GM12873 (cell line): ENCODE data around the gene BCL11B.

ENCODE experiments used
- TF ChIP-seq, protein P1 (sequence below): IDR thresholded peaks from 2 replicates; pipeline ENCODE4 v1.5.1; 2012; ENCODE audit warnings: low read depth, mild to moderate bottlenecking, moderate library complexity, low read length, control low read depth; ENCODE audit not compliant: insufficient read depth; ENCODE audit errors: missing control alignments

Gene BCL11B

DNA sequence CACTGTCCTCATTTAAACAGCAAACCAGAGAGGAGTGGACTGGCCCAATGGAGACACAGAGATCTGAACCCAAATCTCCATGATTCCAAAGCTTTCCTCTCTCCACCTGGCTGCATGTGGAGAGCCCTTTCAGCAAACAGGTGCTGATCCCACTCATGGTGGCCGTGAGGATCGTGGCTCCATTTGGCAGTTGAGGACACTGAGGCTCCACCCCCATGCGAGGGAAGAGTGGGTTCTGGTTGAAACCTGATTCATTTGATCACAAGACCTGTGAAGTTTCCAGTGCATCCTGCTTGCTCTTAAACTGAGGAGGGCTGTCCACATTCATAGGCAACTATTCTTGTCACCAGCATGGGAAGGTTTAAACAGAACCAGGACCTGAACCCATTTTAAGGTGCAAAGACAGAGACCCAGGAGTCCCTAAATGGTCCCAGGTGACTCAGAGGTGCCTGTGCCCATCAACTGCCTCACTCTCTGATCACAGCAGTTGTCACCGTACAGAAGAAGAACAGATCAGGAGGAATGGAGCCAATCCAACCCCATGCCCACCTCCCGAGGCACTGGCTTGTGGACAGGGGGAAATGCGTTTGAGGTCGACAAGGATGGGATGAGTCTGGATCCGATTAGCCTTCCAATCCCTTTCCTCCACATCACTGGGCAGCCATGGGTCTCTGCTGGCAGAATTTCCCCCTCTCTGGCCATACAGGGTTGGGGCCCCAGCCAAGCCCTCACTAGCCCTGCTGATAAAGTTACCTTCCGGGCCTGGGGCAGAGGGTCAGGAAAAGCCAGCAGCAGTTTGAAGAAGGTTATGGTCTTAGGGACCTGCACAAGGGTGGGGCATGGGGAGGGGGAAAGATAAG, 45.5 kb upstream of the BCL11B start:
- TF ChIP-seq, protein P1, sequence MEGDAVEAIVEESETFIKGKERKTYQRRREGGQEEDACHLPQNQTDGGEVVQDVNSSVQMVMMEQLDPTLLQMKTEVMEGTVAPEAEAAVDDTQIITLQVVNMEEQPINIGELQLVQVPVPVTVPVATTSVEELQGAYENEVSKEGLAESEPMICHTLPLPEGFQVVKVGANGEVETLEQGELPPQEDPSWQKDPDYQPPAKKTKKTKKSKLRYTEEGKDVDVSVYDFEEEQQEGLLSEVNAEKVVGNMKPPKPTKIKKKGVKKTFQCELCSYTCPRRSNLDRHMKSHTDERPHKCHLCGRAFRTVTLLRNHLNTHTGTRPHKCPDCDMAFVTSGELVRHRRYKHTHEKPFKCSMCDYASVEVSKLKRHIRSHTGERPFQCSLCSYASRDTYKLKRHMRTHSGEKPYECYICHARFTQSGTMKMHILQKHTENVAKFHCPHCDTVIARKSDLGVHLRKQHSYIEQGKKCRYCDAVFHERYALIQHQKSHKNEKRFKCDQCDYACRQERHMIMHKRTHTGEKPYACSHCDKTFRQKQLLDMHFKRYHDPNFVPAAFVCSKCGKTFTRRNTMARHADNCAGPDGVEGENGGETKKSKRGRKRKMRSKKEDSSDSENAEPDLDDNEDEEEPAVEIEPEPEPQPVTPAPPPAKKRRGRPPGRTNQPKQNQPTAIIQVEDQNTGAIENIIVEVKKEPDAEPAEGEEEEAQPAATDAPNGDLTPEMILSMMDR: no peak

DNA sequence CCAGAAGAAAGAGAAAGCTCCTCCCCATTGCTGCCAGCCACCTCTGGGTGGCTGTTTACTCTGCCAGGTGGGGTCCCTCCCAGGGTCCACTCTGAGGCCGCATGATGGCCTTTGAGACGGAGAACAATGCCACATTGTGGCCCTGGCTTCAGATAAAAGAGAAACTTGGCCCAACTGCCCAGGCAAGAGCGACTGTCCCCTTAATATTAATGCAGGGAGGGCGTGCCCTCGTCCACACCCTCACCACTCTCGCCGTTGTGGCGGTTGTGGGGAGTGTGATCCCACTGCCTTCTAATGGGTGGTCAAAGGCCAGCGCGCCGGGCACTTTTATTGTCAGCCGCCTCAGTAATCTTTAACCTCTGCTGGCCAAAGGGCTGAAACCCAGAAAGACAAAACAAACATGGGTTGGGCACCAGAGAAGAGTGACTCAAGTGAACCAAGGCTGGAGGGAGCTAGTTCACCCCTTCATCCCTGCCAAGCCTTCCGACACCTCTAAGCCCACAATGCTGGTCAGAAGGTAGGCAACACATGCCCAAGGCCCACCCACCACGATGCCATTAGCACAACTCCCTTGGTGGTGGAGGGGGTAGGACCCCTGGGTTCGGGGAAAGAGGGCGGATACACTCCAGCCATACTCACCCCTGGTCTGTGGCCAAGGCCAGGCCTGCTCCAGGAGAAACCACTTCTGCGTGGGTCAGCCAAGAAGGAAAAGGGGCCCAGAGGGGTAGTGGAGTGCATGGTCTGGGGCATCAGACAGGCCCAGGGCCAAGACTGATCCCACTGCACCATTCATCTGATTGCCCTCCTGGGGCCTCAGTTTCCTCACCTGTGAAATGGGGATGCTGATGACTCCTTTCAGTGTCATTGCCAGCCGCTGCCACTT, 44.5 kb upstream of the BCL11B start:
- TF ChIP-seq, protein P1: no peak

DNA sequence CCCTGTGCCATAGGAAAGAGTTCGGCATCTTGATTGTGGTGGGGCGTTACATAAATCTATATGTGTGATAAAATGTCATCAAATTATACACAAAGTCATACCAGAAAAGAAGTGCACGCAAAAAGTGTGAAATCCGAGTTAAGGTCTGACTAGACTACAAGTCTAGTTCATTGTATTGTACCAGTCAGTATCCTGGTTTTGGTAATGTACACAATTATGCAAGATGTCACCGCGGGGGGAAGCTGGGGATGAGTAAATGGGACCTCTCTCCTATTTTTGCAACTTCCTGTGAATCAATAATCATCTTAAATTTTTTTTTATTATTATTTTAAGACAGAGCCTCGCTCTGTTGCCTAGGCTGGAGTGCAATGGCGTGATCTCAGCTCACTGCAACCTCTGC, 43.2 kb upstream of the BCL11B start:
- TF ChIP-seq, protein P1: no peak

DNA sequence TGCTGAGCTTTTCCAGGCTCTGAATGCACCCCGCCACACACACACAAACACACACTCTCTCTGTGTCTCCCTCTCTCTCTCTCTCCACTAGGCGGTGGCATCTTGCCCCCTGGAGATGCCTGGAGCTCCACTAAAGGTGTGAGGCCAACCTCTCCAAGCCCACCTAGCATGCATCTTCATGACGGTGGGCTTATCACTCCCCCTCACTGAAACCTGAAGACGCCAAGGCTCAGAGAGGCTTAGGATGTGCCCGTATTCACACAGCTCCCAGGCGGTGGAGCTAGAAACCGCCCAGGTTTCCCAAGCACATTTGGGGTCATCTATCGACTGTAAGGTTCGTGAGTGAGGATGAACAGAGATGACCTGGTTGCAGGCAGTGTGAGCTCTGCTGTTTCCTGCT, 42.6 kb upstream of the BCL11B start:
- TF ChIP-seq, protein P1: no peak

DNA sequence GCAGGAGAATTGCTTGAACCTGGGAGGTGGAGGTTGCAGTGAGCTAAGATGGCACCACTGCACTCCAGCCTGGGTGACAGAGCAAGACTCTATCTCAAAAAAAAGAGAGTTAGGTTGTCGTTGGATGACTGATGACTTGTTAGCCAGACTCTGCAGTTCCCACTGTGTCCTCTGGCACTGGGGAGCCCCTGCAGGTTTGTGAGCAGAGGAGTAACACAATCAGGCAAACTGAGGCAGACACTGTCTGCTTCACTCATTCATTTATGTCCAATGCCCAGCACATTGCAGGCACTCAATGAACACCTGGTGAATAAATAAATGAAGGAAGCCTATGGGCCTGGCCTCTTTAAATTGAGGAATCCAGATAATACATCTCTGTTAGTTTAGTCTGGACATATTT, 41.2 kb upstream of the BCL11B start:
- TF ChIP-seq, protein P1: no peak

DNA sequence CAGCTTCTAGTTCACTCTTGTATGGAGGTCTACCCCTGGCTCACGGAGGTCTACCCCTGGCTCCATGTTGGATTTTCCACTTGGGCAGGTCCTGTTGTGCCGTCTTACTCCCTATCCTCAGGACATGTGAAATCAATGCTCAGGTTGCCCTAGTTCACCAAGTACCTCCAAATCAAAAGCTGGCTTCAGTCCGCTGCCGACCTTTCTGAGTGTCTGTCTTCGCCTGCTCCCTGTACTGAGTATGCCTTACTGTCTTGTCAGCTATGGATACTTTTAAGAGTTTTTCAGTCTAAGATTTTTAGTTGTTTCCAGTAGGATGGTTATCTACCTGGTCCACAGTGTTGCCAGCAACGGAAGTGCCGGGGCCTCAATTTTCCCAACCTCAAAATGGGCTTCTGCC, 40.1 kb upstream of the BCL11B start:
- TF ChIP-seq, protein P1: no peak

DNA sequence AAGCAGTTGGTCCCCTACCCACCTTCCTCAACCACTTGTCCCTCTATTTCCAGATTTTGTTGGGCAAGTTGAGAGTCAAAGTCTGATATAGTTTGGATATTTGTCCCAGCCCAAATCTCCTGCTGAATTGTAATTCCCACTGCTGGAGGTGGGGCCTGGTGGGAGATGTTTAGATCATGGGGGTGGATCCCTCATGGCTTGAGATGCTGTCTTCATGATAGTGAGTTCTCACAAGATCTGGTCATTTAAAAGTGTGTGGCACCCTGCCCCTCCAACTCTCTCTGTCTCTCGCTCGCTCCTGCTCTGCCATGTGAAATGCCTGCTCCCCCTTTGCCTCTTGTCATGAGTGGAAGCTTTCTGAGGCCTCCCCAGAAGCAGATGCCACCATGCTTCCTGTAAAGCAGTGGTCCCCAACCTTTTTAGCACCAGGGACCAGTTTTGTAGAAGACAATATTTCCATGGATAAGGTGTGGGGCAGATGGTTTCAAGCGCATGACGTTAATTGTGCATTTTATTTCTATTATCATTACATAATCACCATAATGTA, 37.3 kb upstream of the BCL11B start:
- TF ChIP-seq, protein P1: no peak
